SU-DHL-6 (cell line): Measurements from ENCODE around the gene HMX2.

ENCODE experiments used
- H2AFZ ChIP-seq: fragments of 200-600 bp; sonication (generic); 2 replicates; pipeline ENCODE4 v1.6.1; 2014; ENCODE audit warnings: low read depth, mild to moderate bottlenecking, moderate library complexity, mixed read lengths, antibody characterized with exemption, low read length; ENCODE audit not compliant: severe bottlenecking
- H3F3A ChIP-seq: fragments of 200-600 bp; shearing (Covaris generic); 2 replicates; pipeline ENCODE4 v1.6.0; 2016; ENCODE audit warnings: antibody characterized with exemption, mild to moderate bottlenecking; ENCODE audit not compliant: insufficient read depth
- H3K27ac ChIP-seq: fragments of 200-600 bp; sonication (generic); 2 replicates; pipeline ENCODE4 v1.5.1; 2016; ENCODE audit warnings: low read depth, mild to moderate bottlenecking, low read length, moderate library complexity, mixed read lengths
- H3K27me3 ChIP-seq: fragments of 200-600 bp; sonication (generic), shearing (Covaris generic); 2 replicates; pipeline ENCODE4 v1.6.0; 2014; ENCODE audit warnings: mild to moderate bottlenecking, low read length
- H3K36me3 ChIP-seq: fragments of 200-600 bp; sonication (generic); 2 replicates; pipeline ENCODE4 v1.6.1; 2014; ENCODE audit warnings: mild to moderate bottlenecking, low read length, mixed read lengths
- H3K4me2 ChIP-seq: fragments of 300-600, 200-600 bp; shearing (Covaris generic), sonication (generic); 2 replicates; pipeline ENCODE4 v1.6.0; 2014; ENCODE audit warnings: low read length, low read depth, mild to moderate bottlenecking; ENCODE audit not compliant: poor library complexity, severe bottlenecking
- H3K4me3 ChIP-seq: fragments of 200-600 bp; sonication (generic); 2 replicates; pipeline ENCODE4 v1.5.1; 2014; ENCODE audit warnings: antibody characterized with exemption, low read length, mild to moderate bottlenecking, mixed read lengths; ENCODE audit not compliant: insufficient read depth, poor library complexity, severe bottlenecking
- H3K79me2 ChIP-seq: fragments of 200-600 bp; sonication (generic); 2 replicates; pipeline ENCODE4 v1.6.1; 2014; ENCODE audit warnings: mild to moderate bottlenecking, low read length, moderate library complexity; ENCODE audit not compliant: insufficient read depth
- H3K9ac ChIP-seq: fragments of 200-600 bp; sonication (generic); 2 replicates; pipeline ENCODE4 v1.7.0; 2014; ENCODE audit warnings: mild to moderate bottlenecking, low read length
- H3K9me2 ChIP-seq: fragments of 200-600 bp; sonication (generic); replicated peaks from 2 replicates; pipeline ENCODE4 v1.6.1; 2014; ENCODE audit warnings: low read length; ENCODE audit not compliant: insufficient read depth
- H3K9me3 ChIP-seq: fragments of 200-600 bp; sonication (generic); 2 replicates; pipeline ENCODE4 v1.6.1; 2014; ENCODE audit warnings: low read length, mixed read lengths; ENCODE audit not compliant: insufficient read depth
- H4K20me1 ChIP-seq: fragments of 200-600 bp; sonication (generic); 2 replicates; pipeline ENCODE4 v1.6.1; 2014; ENCODE audit warnings: low read depth, mild to moderate bottlenecking, antibody characterized with exemption, low read length, moderate library complexity, mixed read lengths
- CTCF ChIP-seq: fragments of 200-600 bp; sonication (generic); IDR thresholded peaks from one replicate; pipeline ENCODE4 v1.5.1; 2017; ENCODE audit warnings: antibody characterized with exemption, mild to moderate bottlenecking, low read length, moderate library complexity; ENCODE audit not compliant: insufficient read depth, poor library complexity, severe bottlenecking
- EZH2phosphoT487 ChIP-seq: fragments of 200-600 bp; sonication (generic), shearing (Covaris generic); conservative IDR thresholded peaks from 2 replicates; pipeline ENCODE4 v1.6.1; 2018; ENCODE audit warnings: mild to moderate bottlenecking, antibody characterized with exemption, low read length, moderate library complexity, mixed read lengths

Gene HMX2

GRCh38 chr10:123150986-123151736 lies 3.2 kb downstream of the HMX2 start:
- no peak overlapping the region for H3K4me3 ChIP-seq
- no peaks in the 10 kb centered on the region for H3K9me3 ChIP-seq
- H3K79me2 ChIP-seq: peaks cover 19% of the 10 kb centered on the region
- no peak overlapping the region for H3K4me2 ChIP-seq
- H2AFZ ChIP-seq: no peak overlapping the region
- peaks cover 10% of the 10 kb centered on the region for H3K36me3 ChIP-seq
- H4K20me1 ChIP-seq: peaks cover 12% of the 10 kb centered on the region
- H3K9ac ChIP-seq: no peak overlapping the region
- no peaks in the 10 kb centered on the region for H3K27me3 ChIP-seq
- H3K27ac ChIP-seq: no peak overlapping the region
- TF ChIP-seq CTCF (no peak), EZH2phosphoT487 (no peak)
- no peaks in the 10 kb centered on the region for H3K9me2 ChIP-seq
- no peaks in the 10 kb centered on the region for H3F3A ChIP-seq

GRCh38 chr10:123151737-123152135 lies 3.8 kb downstream of the HMX2 start:
- no peak overlapping the region for H2AFZ ChIP-seq
- H3K9me2 ChIP-seq: no peaks in the 10 kb centered on the region
- TF ChIP-seq EZH2phosphoT487 (no peak), CTCF (no peak)
- H3K79me2 ChIP-seq: peaks cover 25% of the 10 kb centered on the region
- peaks cover 18% of the 10 kb centered on the region for H4K20me1 ChIP-seq
- H3K36me3 ChIP-seq: peaks cover 15% of the 10 kb centered on the region
- H3K27me3 ChIP-seq: no peaks in the 10 kb centered on the region
- no peaks in the 10 kb centered on the region for H3K9me3 ChIP-seq
- H3F3A ChIP-seq: no peaks in the 10 kb centered on the region
- no peak overlapping the region for H3K27ac ChIP-seq
- no peak overlapping the region for H3K9ac ChIP-seq
- H3K4me2 ChIP-seq: no peak overlapping the region
- H3K4me3 ChIP-seq: no peak overlapping the region

- Histone ChIP-seq H3K27me3 (no peaks in the 10 kb centered on the region), H3K27ac (no peak overlapping the region), H3K9me2 (no peaks in the 10 kb centered on the region), H3F3A (no peaks in the 10 kb centered on the region), H3K9me3 (no peaks in the 10 kb centered on the region), H2AFZ (peak overlapping the region; percentile 87), H3K4me3 (no peak overlapping the region), H3K36me3 (peaks cover 33% of the 10 kb centered on the region), H3K4me2 (peak overlapping the region; percentile 24), H3K79me2 (peaks cover 44% of the 10 kb centered on the region), H3K9ac (no peak overlapping the region), H4K20me1 (peaks cover 36% of the 10 kb centered on the region)
- TF ChIP-seq CTCF: no peak
- TF ChIP-seq EZH2phosphoT487: no peak
These were observed 5.7 kb downstream of the HMX2 start for GRCh38 chr10:123153486-123154091.
